Measurements from ENCODE around the gene COL18A1. TPM values are rescaled to one million over a fixed set of nuclear protein-coding genes. Genes with fewer than 3 reads are reported as not detected.
A peak's percentile ranks its signal among the peaks of the same experiment; 100 is the strongest.

Gene COL18A1
- total and polyA plus RNA-seq, 10 donors = 35.0 to 208 (median 86.4) TPM

- TF ChIP-seq POLR2A (IDR thresholded peaks at IDR 0.05) (no peak), POLR2AphosphoS5 (IDR thresholded peaks at IDR 0.05) (peak in 1 of 3 donors; percentile 11)
- TF ChIP-seq, protein P1, sequence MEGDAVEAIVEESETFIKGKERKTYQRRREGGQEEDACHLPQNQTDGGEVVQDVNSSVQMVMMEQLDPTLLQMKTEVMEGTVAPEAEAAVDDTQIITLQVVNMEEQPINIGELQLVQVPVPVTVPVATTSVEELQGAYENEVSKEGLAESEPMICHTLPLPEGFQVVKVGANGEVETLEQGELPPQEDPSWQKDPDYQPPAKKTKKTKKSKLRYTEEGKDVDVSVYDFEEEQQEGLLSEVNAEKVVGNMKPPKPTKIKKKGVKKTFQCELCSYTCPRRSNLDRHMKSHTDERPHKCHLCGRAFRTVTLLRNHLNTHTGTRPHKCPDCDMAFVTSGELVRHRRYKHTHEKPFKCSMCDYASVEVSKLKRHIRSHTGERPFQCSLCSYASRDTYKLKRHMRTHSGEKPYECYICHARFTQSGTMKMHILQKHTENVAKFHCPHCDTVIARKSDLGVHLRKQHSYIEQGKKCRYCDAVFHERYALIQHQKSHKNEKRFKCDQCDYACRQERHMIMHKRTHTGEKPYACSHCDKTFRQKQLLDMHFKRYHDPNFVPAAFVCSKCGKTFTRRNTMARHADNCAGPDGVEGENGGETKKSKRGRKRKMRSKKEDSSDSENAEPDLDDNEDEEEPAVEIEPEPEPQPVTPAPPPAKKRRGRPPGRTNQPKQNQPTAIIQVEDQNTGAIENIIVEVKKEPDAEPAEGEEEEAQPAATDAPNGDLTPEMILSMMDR (IDR thresholded peaks at IDR 0.05 in 8 of 11, conservative IDR thresholded peaks at IDR 0.05 in 3 of 11) = no peak
- Histone ChIP-seq H3K36me3 (peaks cover 0 to 45% (median 0%) of the 10 kb centered on the region in 6 donors), H3K9me3 (no peaks in the 10 kb centered on the region), H3K4me1 (peaks cover 0 to 34% (median 6%) of the 10 kb centered on the region in 6 donors), H3K4me3 (no peak overlapping the region), H3K27me3 (replicated peaks in 1 of 7) (no peaks in the 10 kb centered on the region), H3K27ac (no peak overlapping the region)
- 81 to 86% (median 82%) methylated on average over 18 of the region's 18 CpGs for WGBS, 5 donors
- DNase-seq = no peak
- intact Hi-C loops (cut with DNase I; ENCODE audit: low total_unique reads) = no loop called here
These were observed 83.1 kb downstream of the COL18A1 start for GRCh38 chr21:45487891-45488600.

- Histone ChIP-seq H3K27ac (peak overlapping the region in 4 of 8 donors; percentile 27 to 72 (median 52)), H3K4me1 (peaks cover 0 to 26% (median 3%) of the 10 kb centered on the region in 6 donors), H3K36me3 (peaks cover 0 to 49% (median 0%) of the 10 kb centered on the region in 6 donors), H3K9me3 (no peaks in the 10 kb centered on the region), H3K4me3 (no peak overlapping the region), H3K27me3 (replicated peaks in 1 of 7) (no peaks in the 10 kb centered on the region)
- DNase-seq = no peak
- WGBS, 5 donors = 89 to 94% (median 93%) methylated on average over 31 to 36 of the region's 36 CpGs
- TF ChIP-seq POLR2A (IDR thresholded peaks at IDR 0.05) (no peak), POLR2AphosphoS5 (IDR thresholded peaks at IDR 0.05) (peak in 1 of 3 donors; percentile 38)
- TF ChIP-seq, protein P1 (IDR thresholded peaks at IDR 0.05 in 8 of 11, conservative IDR thresholded peaks at IDR 0.05 in 3 of 11) = no peak
- intact Hi-C loops (cut with DNase I; ENCODE audit: low total_unique reads) = no loop called here
These were observed 84.2 kb downstream of the COL18A1 start for GRCh38 chr21:45488931-45489721.

DNA sequence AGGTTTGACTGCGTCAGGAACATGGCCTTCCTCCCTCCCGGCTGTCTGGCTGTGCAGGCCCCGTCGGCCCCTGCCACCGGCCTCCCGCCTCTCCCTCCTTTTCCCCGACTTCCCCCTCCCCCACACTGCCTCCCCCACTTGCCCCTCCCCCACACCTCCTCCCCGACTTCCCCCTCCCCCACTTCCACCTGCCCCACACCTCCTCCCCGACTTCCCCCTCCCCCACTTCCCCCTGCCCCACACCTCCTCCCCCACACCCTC, 84.7 kb downstream of the COL18A1 start:
- Histone ChIP-seq H3K4me3 (no peak overlapping the region), H3K27me3 (replicated peaks in 1 of 7) (no peaks in the 10 kb centered on the region), H3K27ac (peak overlapping the region in 4 of 8 donors; percentile 27 to 72 (median 52)), H3K36me3 (peaks cover 0 to 54% (median 0%) of the 10 kb centered on the region in 6 donors), H3K9me3 (no peaks in the 10 kb centered on the region), H3K4me1 (peaks cover 0 to 26% (median 3%) of the 10 kb centered on the region in 6 donors)
- no peak for DNase-seq
- no peak for TF ChIP-seq POLR2AphosphoS5 (IDR thresholded peaks at IDR 0.05)
- TF ChIP-seq, protein P1 (IDR thresholded peaks at IDR 0.05 in 8 of 11, conservative IDR thresholded peaks at IDR 0.05 in 3 of 11) = no peak
- no peak for TF ChIP-seq POLR2A (IDR thresholded peaks at IDR 0.05)
- intact Hi-C loops (cut with DNase I; ENCODE audit: low total_unique reads) = no loop called here
- 20 to 61% (median 37%) methylated on average over 7 to 9 of the region's 9 CpGs for WGBS, 5 donors

Data from spleen (tissue), 11 donors.